SK-N-MC (cell line): ENCODE measurements around the gene CKAP2L.

ENCODE experiments used
- EZH2 ChIP-seq: fragments of 200-600 bp; sonication (generic); IDR thresholded peaks from one replicate; pipeline ENCODE4 v1.6.1; 2017; ENCODE audit warnings: antibody characterized with exemption
- FOXP2 ChIP-seq: optimal IDR thresholded peaks from 2 replicates; pipeline ENCODE3; 2011; ENCODE audit warnings: mild to moderate bottlenecking, moderate library complexity; ENCODE audit not compliant: insufficient read depth; ENCODE audit errors: extremely low read length, control extremely low read depth
- POLR2AphosphoS5 ChIP-seq: IDR thresholded peaks from 2 replicates; pipeline ENCODE4 v1.6.1; 2012; ENCODE audit warnings: mild to moderate bottlenecking, low read depth, low read length, borderline replicate concordance

GRCh38 chr2:112768432-112768831 is 4.0 kb upstream of the CKAP2L start:
- no peak for TF ChIP-seq FOXP2
- no peak for TF ChIP-seq POLR2AphosphoS5
- TF ChIP-seq EZH2: no peak
